ENCODE data around the gene TMEM240.

TMEM240 gene

DNA sequence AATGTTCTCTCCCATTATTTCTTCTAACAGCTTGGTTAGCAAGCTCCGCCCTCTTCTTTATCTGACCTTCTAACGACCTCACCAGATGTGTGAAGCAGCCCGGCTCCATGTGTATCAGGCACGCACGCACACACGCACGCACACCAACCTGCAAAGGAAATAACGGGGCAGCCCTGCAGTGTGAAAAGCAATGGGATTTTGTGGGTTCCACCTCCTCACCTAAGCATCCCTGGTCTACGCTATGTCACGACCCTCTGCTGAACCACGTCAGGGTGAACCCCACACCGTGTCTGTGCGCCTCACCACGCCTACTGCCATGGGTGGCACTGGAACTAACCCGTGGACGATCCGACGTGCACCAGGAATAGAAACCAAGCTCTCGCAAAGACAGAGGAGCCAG is 23.8 kb upstream of the TMEM240 start:
- CTCF ChIA-PET = interaction anchor here (1.9 kb wide), 1 partner anchor 59 kb away, joined by 5 read pairs; no protein-coding TSS in a partner anchor
- no peak for DNase-seq (ENCODE audit: extremely low spot score)
- TF ChIP-seq CTCF (IDR thresholded peaks at IDR 0.05; ENCODE audit: control extremely low read depth, extremely low read depth, low read depth, missing control alignments) = no peak
- POLR2A ChIA-PET = interaction anchor here (0.5 kb wide), 1 partner anchor 345 kb away, joined by 3 read pairs; no protein-coding TSS in a partner anchor

DNA sequence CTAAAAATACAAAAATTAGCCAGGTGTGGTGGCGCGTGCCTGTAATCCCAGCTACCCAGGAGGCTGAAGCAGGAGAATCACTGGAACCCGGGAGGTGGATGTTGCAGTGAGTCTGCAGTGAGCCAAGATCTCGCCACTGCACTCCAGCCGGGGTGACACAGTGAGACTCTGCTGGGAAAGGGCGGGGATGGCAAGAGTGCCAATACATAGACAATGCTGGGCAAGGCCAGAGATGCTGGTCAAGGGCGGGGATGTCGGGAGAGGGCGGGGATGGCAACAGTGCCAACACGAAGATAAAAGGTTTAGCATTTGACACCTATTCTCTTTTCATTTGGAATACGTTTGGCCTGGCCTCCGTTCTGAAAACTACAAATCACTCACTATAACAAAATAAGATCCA is 23.3 kb upstream of the TMEM240 start:
- no peak for DNase-seq (ENCODE audit: extremely low spot score)
- no peak for TF ChIP-seq CTCF (IDR thresholded peaks at IDR 0.05; ENCODE audit: control extremely low read depth, extremely low read depth, low read depth, missing control alignments)
- POLR2A ChIA-PET = no interaction called here
- CTCF ChIA-PET = no interaction called here

- no peak for TF ChIP-seq CTCF (IDR thresholded peaks at IDR 0.05; ENCODE audit: control extremely low read depth, extremely low read depth, low read depth, missing control alignments)
- no peak for DNase-seq (ENCODE audit: extremely low spot score)
- CTCF ChIA-PET = interaction anchor here (1.1 kb wide), 1 partner anchor 191 kb away, joined by 3 read pairs; no protein-coding TSS in a partner anchor
- POLR2A ChIA-PET = no interaction called here
Observed at GRCh38 chr1:1562556-1563195, 22.3 kb upstream of the TMEM240 start.

GRCh38 chr1:1561801-1562470 is 21.5 kb upstream of the TMEM240 start:
- no peak for TF ChIP-seq CTCF (IDR thresholded peaks at IDR 0.05; ENCODE audit: control extremely low read depth, extremely low read depth, low read depth, missing control alignments)
- CTCF ChIA-PET = interaction anchor here (1.1 kb wide), 1 partner anchor 190 kb away, joined by 3 read pairs; no protein-coding TSS in a partner anchor
- POLR2A ChIA-PET = interaction anchor here (0.6 kb wide), 1 partner anchor 42 kb away, joined by 3 read pairs; no protein-coding TSS in a partner anchor
- DNase-seq (ENCODE audit: extremely low spot score) = no peak

GRCh38 chr1:1560178-1560577 is 19.8 kb upstream of the TMEM240 start:
- POLR2A ChIA-PET = no interaction called here
- CTCF ChIA-PET = interaction anchor here (3.4 kb wide), 1 partner anchor 14 kb away, joined by 15 read pairs; no protein-coding TSS in a partner anchor
- no peak for TF ChIP-seq CTCF (IDR thresholded peaks at IDR 0.05; ENCODE audit: control extremely low read depth, extremely low read depth, low read depth, missing control alignments)
- no peak for DNase-seq (ENCODE audit: extremely low spot score)

DNA sequence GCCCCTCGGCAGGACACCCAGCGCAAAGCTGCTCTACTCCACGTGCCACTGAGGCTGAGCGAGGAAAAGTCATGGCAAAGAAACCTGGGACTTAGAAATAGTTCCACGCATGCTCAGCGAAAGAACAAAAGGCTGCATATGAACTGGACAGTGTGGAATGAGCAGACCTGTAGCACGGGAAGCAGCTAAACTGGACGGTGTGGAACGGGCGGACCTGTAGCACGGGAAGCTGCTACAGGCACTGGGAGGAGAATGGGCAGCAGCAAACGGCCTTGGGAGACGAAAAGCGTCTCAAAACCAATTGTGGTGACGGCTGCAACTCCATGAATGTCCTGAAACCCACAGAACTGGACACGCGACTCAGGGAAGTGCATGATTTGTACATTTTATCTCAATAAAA is 18.6 kb upstream of the TMEM240 start:
- ChIA-PET CTCF (interaction anchor here (3.4 kb wide), 1 partner anchor 13 kb away, joined by 15 read pairs; no protein-coding TSS in a partner anchor), POLR2A (no interaction called here)
- no peak for DNase-seq (ENCODE audit: extremely low spot score)
- TF ChIP-seq CTCF (IDR thresholded peaks at IDR 0.05; ENCODE audit: control extremely low read depth, extremely low read depth, low read depth, missing control alignments) = no peak
